T-helper 17 cell (primary cell): ENCODE measurements around the gene C1orf210. TPM values are rescaled to one million over a fixed set of nuclear protein-coding genes. Genes with fewer than 3 reads are reported as not detected.
A peak's percentile ranks its signal among the peaks of the same experiment; 100 is the strongest.

Experiments used
- ATAC-seq: fragments of 150-1000 bp; cut with Tn5 transposase; 2 replicates; pipeline ENCODE4 v1.10.0; 2021; ENCODE audit warnings: mild to moderate bottlenecking, moderate library complexity
- DNase-seq, 3 donors: peaks; one replicate each; pipeline versions ENCODE4 v3.0.0 to v3.0.0-alpha.2; 2020 to 2021
- H3K9me3 ChIP-seq: one replicate; pipeline ENCODE4 v1.7.0; 2013; ENCODE audit warnings: low read length, mild to moderate bottlenecking; ENCODE audit not compliant: control insufficient read depth, poor library complexity, severe bottlenecking
- H3K27ac Mint-ChIP-seq: one replicate; pipeline ENCODE4 v1.8.0; 2022; ENCODE audit warnings: mild to moderate bottlenecking, moderate library complexity, mixed read lengths
- H3K27me3 Mint-ChIP-seq: one replicate; pipeline ENCODE4 v1.8.0; 2022; ENCODE audit warnings: mixed read lengths
- H3K36me3 Mint-ChIP-seq: one replicate; pipeline ENCODE4 v1.8.0; 2022; ENCODE audit warnings: low read depth, mixed read lengths
- H3K4me1 Mint-ChIP-seq: one replicate; pipeline ENCODE4 v1.8.0; 2022; ENCODE audit warnings: mild to moderate bottlenecking, mixed read lengths
- H3K4me3 Mint-ChIP-seq: one replicate; pipeline ENCODE4 v1.8.0; 2022; ENCODE audit warnings: mild to moderate bottlenecking, moderate library complexity, mixed read lengths
- total RNA-seq, 4 donors: library from RNA in 2 of 4; stranded (reverse) in 2 of 4; gene quantifications; one replicate each; pipeline ENCODE4 v1.2.3 and lab custom pipeline; 2022 to 2026

The C1orf210 gene
- total RNA-seq, 2 donors from 2014 or later, result not detected

DNA sequence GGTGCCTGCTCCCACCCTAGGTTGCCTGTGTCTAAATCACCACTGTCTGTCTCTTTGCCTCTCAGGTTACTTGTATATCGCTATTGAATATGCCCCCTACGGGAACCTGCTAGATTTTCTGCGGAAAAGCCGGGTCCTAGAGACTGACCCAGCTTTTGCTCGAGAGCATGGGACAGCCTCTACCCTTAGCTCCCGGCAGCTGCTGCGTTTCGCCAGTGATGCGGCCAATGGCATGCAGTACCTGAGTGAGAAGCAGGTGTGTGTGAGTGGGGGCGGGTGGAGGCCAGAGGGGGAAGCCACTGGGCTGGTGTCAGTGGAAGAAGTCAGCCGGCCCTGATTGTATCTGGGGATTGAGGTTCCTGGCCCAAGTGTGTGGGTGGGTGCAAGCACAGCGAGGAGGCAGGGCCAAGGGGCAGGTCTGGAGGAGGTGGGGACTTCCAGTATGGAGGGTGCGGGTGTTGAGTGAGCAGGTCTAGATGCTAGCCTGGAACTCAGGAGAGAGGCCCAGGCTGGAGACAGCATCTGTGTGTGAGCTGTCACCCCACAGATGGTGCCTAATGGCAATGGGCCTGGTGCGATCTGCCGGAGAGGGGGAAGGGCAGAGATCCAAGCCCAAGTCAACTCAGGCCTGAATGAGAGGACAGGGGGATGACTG, 32.6 kb upstream of the C1orf210 start:
- H3K36me3 Mint-ChIP-seq, result no peaks in the 10 kb centered on the region
- H3K9me3 ChIP-seq, result no peaks in the 10 kb centered on the region
- H3K4me3 Mint-ChIP-seq, result no peak overlapping the region
- DNase-seq (no peak), ATAC-seq (no peak)
- peaks cover 2% of the 10 kb centered on the region for H3K4me1 Mint-ChIP-seq
- H3K27me3 Mint-ChIP-seq, result no peaks in the 10 kb centered on the region
- H3K27ac Mint-ChIP-seq, result no peak overlapping the region

DNA sequence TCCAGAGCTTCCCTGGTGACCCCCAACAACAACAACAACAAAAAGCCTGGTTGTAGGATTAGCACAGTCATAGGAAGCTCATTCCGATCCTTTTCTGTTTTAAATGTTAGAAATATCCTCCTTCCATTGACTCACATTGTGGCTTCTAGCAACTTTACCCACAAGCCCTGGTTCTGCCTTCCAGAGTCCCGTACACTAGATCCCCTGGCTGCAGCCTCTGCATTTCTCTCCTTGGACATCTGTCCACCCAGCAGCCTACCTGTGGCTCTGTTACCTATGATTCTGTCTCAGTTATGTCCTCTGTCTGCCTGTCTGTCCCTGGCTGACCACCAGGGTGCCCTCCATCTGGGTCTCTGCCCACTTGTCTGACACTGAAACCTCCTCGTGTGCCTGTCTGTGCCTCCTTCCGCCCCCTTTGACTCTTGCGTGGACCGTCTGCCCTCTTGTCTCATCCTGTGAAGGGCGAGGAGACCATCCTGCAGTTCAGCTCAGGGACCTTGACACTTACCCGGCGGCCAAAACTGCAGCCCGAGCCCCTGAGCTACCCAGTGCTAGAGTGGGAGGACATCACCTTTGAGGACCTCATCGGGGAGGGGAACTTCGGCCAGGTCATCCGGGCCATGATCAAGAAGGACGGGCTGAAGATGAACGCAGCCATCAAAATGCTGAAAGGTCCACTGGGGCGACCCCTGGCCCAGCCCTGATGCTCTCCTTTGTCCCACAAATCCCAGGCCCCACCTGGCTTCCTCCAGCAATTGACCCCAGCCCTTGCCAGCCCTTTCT, 31.5 kb upstream of the C1orf210 start:
- Mint-ChIP-seq H3K27me3 (no peaks in the 10 kb centered on the region), H3K4me3 (no peak overlapping the region), H3K36me3 (peaks cover 2% of the 10 kb centered on the region), H3K27ac (peak overlapping the region; percentile 24), H3K4me1 (peaks cover 6% of the 10 kb centered on the region)
- no peaks in the 10 kb centered on the region for H3K9me3 ChIP-seq
- ATAC-seq (no peak), DNase-seq (no peak)

DNA sequence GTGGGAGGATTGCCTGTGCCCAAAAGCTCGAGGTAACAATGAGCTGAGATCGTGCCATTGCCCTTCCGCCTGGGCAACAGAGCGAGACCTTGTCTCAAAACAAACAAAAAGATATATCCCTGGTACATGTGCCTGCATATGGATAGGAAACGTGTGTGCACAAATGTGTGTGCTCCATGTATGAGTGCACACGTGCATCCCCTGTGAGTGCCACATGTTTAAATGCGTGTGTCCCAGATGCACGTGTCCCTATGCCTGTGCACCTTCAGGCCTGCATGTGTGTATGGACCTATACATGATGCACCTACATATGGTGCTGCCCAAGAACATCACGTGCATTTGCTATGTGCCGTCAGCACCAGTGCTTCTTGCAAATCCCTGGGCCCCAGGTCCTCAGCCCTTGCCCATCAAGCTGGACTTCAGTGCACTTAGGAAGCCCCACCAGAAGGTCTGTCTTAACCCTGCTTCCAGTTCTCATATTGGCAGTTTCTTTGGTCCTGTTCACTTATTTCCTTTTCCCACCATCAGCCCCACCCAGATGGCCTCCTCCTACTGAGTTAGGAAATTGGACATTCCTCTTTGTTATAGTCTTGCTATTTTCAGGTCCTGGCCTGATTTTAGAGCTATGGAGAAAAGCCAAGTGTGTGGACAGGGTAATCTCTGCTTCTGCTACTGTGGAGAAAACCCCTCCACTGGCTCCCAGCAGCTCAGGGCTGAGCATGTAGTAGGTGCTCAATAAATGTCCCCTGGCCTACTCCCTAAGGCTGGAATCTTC, 30.8 kb upstream of the C1orf210 start:
- no peaks in the 10 kb centered on the region for H3K9me3 ChIP-seq
- DNase-seq (no peak), ATAC-seq (no peak)
- Mint-ChIP-seq H3K27ac (peak overlapping the region; percentile 24), H3K4me3 (no peak overlapping the region), H3K27me3 (no peaks in the 10 kb centered on the region), H3K4me1 (peaks cover 8% of the 10 kb centered on the region), H3K36me3 (peaks cover 2% of the 10 kb centered on the region)

DNA sequence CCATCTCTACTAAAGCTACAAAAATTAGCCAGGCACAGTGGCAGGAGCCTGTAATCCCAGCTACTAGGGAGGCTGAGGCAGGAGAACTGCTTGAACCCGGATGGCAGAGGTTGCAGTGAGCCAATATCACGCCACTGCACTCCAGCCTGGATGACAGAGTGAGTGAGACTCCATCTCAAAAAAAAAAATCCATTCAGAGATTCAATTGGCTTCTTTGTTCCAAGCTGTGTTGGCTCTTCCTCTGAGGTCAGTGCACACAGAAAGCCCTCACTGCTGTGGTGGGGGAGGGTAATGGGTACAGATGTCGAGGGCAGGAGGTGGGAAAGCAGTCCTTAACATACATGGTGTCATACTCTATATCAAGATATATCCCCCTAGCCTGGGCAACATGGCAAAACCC, 30.1 kb upstream of the C1orf210 start:
- no peak overlapping the region for H3K4me3 Mint-ChIP-seq
- DNase-seq (no peak), ATAC-seq (no peak)
- H3K4me1 Mint-ChIP-seq, result peaks cover 8% of the 10 kb centered on the region
- no peaks in the 10 kb centered on the region for H3K9me3 ChIP-seq
- H3K27ac Mint-ChIP-seq, result peak overlapping the region; percentile 24
- no peaks in the 10 kb centered on the region for H3K27me3 Mint-ChIP-seq
- peaks cover 2% of the 10 kb centered on the region for H3K36me3 Mint-ChIP-seq

DNA sequence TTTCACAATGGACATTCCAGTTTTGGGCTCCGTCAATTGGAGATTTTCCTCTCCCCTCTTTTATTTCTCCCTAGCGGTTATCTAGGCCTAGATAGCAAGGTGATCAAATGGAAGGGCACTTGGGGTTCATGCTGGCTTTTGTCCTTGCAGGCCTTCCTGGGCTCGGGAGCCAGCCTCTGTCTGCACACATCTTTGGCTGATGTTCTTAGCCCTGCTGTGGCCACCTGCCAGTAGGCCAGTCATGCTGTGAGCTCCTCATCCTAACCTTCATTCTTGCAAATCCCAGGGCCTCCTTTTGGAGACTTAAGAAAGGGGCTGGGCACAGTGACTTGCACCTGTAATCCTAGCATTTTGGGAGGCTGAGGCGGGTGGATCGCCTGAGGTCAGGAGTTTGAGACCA, 28.9 kb upstream of the C1orf210 start:
- no peak for DNase-seq

DNA sequence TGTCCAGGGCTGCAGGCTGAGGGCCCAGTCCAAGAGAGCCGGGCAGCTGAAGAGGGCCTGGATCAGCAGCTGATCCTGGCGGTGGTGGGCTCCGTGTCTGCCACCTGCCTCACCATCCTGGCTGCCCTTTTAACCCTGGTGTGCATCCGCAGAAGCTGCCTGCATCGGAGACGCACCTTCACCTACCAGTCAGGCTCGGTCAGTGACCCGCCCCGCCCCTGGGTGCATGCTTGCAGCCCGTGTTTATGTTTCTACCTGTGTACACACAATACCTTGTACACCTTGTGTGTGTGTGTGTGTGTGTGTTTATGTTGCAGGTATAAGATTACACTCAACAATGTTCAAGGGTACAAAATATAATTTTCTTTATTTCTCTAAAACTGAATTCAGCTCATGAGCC, 28.4 kb upstream of the C1orf210 start:
- Mint-ChIP-seq H3K4me3 (no peak overlapping the region), H3K4me1 (peaks cover 13% of the 10 kb centered on the region), H3K36me3 (peaks cover 2% of the 10 kb centered on the region), H3K27ac (no peak overlapping the region), H3K27me3 (no peaks in the 10 kb centered on the region)
- DNase-seq (no peak), ATAC-seq (no peak)
- H3K9me3 ChIP-seq, result no peaks in the 10 kb centered on the region

More for the DNA sequence above, 28.9 kb upstream of the C1orf210 start:
- no peaks in the 10 kb centered on the region for H3K27me3 Mint-ChIP-seq
- no peak overlapping the region for H3K4me3 Mint-ChIP-seq
- no peak for ATAC-seq
- peaks cover 13% of the 10 kb centered on the region for H3K4me1 Mint-ChIP-seq
- no peak overlapping the region for H3K27ac Mint-ChIP-seq
- peaks cover 2% of the 10 kb centered on the region for H3K36me3 Mint-ChIP-seq
- no peaks in the 10 kb centered on the region for H3K9me3 ChIP-seq

DNA sequence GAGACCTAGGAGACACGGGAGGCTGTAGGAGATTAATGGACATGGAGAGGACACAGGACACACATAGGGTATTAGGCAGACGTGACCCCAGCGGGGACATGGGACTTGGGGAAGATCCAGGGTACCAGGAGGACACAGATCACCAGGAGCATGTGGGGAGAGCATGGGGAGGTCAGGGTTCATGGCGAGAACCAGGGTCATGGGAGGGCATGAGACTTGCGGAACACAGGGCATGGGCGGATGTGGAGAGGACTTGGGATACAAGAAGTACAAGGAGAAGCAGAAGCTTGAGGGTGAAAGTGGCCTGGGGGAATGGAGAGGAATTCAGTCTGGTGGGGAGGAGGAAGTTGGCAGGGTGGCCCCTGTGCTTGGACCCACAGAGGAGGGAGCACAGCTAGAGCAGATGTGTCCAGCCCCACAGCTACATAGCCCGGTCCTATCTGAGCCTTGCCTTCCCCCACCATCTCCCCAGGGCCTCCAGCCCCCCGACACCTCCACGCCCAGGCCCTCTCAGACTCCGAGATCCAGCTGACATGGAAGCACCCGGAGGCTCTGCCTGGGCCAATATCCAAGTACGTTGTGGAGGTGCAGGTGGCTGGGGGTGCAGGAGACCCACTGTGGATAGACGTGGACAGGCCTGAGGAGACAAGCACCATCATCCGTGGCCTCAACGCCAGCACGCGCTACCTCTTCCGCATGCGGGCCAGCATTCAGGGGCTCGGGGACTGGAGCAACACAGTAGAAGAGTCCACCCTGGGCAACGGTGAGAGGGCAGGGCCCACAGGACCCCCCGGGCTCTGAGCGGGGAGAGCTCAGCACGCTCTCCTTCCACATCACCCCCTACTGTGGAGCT, 27.5 kb upstream of the C1orf210 start:
- H3K9me3 ChIP-seq, result no peaks in the 10 kb centered on the region
- peaks cover 8% of the 10 kb centered on the region for H3K27me3 Mint-ChIP-seq
- ATAC-seq (no peak), DNase-seq (no peak)
- no peak overlapping the region for H3K4me3 Mint-ChIP-seq
- H3K27ac Mint-ChIP-seq, result no peak overlapping the region
- H3K4me1 Mint-ChIP-seq, result peaks cover 13% of the 10 kb centered on the region
- H3K36me3 Mint-ChIP-seq, result peaks cover 2% of the 10 kb centered on the region

DNA sequence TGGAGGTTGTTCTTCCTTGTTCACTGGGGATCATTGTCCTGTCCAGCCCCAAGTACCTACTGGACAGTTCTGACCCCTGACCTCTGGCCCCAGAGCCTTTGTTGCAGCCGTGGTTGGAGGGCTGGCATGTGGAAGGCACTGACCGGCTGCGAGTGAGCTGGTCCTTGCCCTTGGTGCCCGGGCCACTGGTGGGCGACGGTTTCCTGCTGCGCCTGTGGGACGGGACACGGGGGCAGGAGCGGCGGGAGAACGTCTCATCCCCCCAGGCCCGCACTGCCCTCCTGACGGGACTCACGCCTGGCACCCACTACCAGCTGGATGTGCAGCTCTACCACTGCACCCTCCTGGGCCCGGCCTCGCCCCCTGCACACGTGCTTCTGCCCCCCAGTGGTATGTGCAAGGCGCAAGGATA, 26.8 kb upstream of the C1orf210 start:
- no peak overlapping the region for H3K4me3 Mint-ChIP-seq
- H3K4me1 Mint-ChIP-seq, result peaks cover 13% of the 10 kb centered on the region
- DNase-seq (no peak), ATAC-seq (no peak)
- peaks cover 2% of the 10 kb centered on the region for H3K36me3 Mint-ChIP-seq
- no peaks in the 10 kb centered on the region for H3K9me3 ChIP-seq
- no peak overlapping the region for H3K27ac Mint-ChIP-seq
- H3K27me3 Mint-ChIP-seq, result peaks cover 13% of the 10 kb centered on the region

DNA sequence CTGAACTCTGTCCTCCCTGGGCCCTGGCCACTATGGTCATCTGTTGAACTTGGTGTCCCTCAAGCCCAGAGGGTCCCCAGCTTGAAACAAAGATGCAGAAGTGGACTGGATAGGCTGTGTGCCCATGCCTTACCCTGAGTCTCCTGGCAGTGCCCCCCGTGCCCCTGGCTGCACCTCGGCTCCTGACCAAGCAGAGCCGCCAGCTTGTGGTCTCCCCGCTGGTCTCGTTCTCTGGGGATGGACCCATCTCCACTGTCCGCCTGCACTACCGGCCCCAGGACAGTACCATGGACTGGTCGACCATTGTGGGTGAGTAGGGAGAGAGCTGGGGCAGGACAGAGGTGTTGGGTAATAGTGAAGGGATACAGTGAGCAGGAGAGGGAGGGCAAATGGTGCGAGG, 26.1 kb upstream of the C1orf210 start:
- Mint-ChIP-seq H3K4me1 (peaks cover 12% of the 10 kb centered on the region), H3K36me3 (peaks cover 2% of the 10 kb centered on the region), H3K27me3 (peaks cover 14% of the 10 kb centered on the region), H3K4me3 (no peak overlapping the region), H3K27ac (no peak overlapping the region)
- ATAC-seq (no peak), DNase-seq (no peak)
- H3K9me3 ChIP-seq, result no peaks in the 10 kb centered on the region

DNA sequence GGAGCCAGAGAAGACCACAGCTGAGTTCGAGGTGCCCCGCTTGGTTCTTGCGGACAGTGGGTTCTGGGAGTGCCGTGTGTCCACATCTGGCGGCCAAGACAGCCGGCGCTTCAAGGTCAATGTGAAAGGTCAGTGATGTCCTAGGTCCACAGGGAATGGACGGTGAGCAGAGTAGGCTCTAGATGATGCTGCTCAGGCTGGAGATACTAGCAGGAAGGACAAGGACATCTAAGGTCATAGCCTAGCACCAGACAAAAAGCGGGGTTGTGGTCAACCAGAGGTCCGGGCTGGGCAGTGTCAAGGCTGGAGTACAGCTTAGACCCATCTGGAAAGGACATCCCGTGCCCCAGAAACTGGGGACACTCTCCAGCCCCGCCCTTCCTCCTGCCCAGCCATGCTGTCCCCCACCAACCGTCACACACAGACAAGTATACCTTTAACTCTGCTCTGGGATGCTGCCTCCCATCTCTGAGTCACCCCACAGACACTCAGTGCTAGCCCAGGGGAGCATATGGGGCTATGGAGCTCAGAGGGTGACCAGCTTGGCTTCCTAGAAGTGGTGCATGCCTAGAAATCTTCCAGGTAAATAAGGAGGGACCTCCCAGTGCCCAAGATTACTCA, 24.1 kb upstream of the C1orf210 start:
- H3K27ac Mint-ChIP-seq, result no peak overlapping the region
- H3K9me3 ChIP-seq, result no peaks in the 10 kb centered on the region
- H3K4me3 Mint-ChIP-seq, result no peak overlapping the region
- peaks cover 25% of the 10 kb centered on the region for H3K27me3 Mint-ChIP-seq
- DNase-seq (no peak), ATAC-seq (no peak)
- H3K36me3 Mint-ChIP-seq, result peaks cover 2% of the 10 kb centered on the region
- peaks cover 12% of the 10 kb centered on the region for H3K4me1 Mint-ChIP-seq

DNA sequence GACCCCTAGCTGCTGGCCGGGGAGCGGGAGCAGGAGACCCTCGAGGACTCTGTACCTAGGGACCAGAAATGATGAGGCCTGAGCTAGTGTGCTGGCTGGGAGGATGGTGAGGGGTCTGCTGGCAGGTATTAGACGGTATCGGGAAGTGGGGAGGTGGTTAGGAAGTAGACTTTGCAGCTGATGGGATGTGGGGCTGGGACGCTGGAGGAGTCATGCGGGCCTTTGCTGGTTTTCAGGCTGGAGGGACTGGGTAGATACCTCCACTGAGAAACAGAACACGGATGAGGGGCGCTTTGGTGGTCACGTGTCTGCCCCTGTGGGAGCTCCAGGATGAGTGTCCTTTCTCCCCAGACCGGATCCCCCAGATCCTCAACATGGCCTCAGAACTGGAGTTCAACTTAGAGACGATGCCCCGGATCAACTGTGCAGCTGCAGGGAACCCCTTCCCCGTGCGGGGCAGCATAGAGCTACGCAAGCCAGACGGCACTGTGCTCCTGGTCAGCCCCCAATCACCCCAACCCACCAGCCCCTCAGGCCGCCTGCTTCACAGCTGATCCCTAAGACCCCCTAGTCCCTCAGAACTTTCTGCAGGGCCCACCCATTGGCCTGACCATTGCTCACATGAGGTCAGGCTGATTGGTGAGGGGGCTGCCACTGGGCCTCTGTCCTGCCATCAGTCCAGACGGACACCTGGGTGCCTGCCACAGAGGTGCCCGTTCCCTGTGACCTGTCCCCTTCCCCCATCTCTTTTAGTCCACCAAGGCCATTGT, 23.4 kb upstream of the C1orf210 start:
- Mint-ChIP-seq H3K27ac (no peak overlapping the region), H3K4me3 (no peak overlapping the region), H3K4me1 (peaks cover 14% of the 10 kb centered on the region), H3K27me3 (peaks cover 31% of the 10 kb centered on the region), H3K36me3 (peaks cover 7% of the 10 kb centered on the region)
- ATAC-seq (no peak), DNase-seq (no peak)
- H3K9me3 ChIP-seq, result no peaks in the 10 kb centered on the region
